GM18502 (cell line): Measurements from ENCODE around the gene NR1H2.

Experiments used
- ATAC-seq: cut with Tn5 transposase; IDR thresholded peaks from one replicate; pipeline ENCODE4 v1.9.1; 2021; ENCODE audit warnings: mild to moderate bottlenecking; ENCODE audit not compliant: unreplicated experiment, poor library complexity

NR1H2 gene

GRCh38 chr19:50399368-50399745 is 23.1 kb downstream of the NR1H2 start:
- no peak for ATAC-seq

GRCh38 chr19:50401605-50402450 is 25.6 kb downstream of the NR1H2 start:
- no peak for ATAC-seq

GRCh38 chr19:50402544-50403301 is 26.5 kb downstream of the NR1H2 start:
- no peak for ATAC-seq

- ATAC-seq = no peak
Observed at GRCh38 chr19:50406156-50406820, 30.0 kb downstream of the NR1H2 start.

- ATAC-seq = no peak
Observed at GRCh38 chr19:50406829-50407228, 30.6 kb downstream of the NR1H2 start.

- no peak for ATAC-seq
Observed at GRCh38 chr19:50409347-50409746, 33.1 kb downstream of the NR1H2 start.

- no peak for ATAC-seq
Observed at GRCh38 chr19:50410109-50410508, 33.9 kb downstream of the NR1H2 start.

- ATAC-seq = no peak
Observed at GRCh38 chr19:50412419-50412818, 36.2 kb downstream of the NR1H2 start.

GRCh38 chr19:50413096-50413495 is 36.8 kb downstream of the NR1H2 start:
- no peak for ATAC-seq

- ATAC-seq = no peak
Observed at GRCh38 chr19:50413531-50413930, 37.3 kb downstream of the NR1H2 start.

- ATAC-seq = peak; percentile 42
Observed at GRCh38 chr19:50414864-50415660, 38.8 kb downstream of the NR1H2 start.

- ATAC-seq = peak; percentile 56
Observed at GRCh38 chr19:50415661-50416033, 39.4 kb downstream of the NR1H2 start.

- no peak for ATAC-seq
Observed at GRCh38 chr19:50416034-50416977, 40.0 kb downstream of the NR1H2 start.

GRCh38 chr19:50417111-50418081 is 41.1 kb downstream of the NR1H2 start:
- no peak for ATAC-seq

GRCh38 chr19:50418176-50419021 is 42.1 kb downstream of the NR1H2 start, which contains the start of gene SPIB:
Gene SPIB (plus strand): TSS chr19:50418938. CDS start chr19:50418963, 25 bp downstream.
- ATAC-seq = no peak

- ATAC-seq = no peak
Observed at GRCh38 chr19:50419022-50419579, 42.8 kb downstream of the NR1H2 start.

GRCh38 chr19:50419580-50420035 is 43.4 kb downstream of the NR1H2 start:
- no peak for ATAC-seq
